Osteoblast (primary cell): Measurements from ENCODE around the gene SOX30. TPM values are rescaled to one million over a fixed set of nuclear protein-coding genes. Genes with fewer than 3 reads are reported as not detected.

Experiments
- DNase-seq: peaks from one replicate; pipeline ENCODE4 v3.0.0; 2011; ENCODE audit warnings: low spot score, mixed read lengths; ENCODE audit not compliant: insufficient read length; ENCODE audit errors: missing footprints
- H2AFZ ChIP-seq: 2 replicates; pipeline ENCODE4 v1.6.0; 2011; ENCODE audit warnings: mild to moderate bottlenecking, low read length
- H3K27ac ChIP-seq: 2 replicates; pipeline ENCODE4 v1.5.1; 2011; ENCODE audit warnings: mild to moderate bottlenecking, low read depth, low read length, moderate library complexity
- H3K27me3 ChIP-seq: 2 replicates; pipeline ENCODE4 v1.6.0; 2012; ENCODE audit warnings: mild to moderate bottlenecking, control low read depth, inconsistent platforms, low read length, moderate library complexity; ENCODE audit not compliant: insufficient read depth
- H3K36me3 ChIP-seq: 2 replicates; pipeline ENCODE4 v1.5.1; 2011; ENCODE audit warnings: mild to moderate bottlenecking, low read length, control low read depth, moderate library complexity; ENCODE audit not compliant: insufficient read depth
- H3K4me1 ChIP-seq: 2 replicates; pipeline ENCODE4 v1.5.1; 2011; ENCODE audit warnings: mild to moderate bottlenecking, low read length, control low read depth, moderate library complexity; ENCODE audit not compliant: insufficient read depth
- H3K4me2 ChIP-seq: 2 replicates; pipeline ENCODE4 v1.6.0; 2011; ENCODE audit warnings: mild to moderate bottlenecking, low read length; ENCODE audit not compliant: insufficient read depth
- H3K4me3 ChIP-seq: fragments of 200-600 bp; sonication (generic); 3 replicates; pipeline ENCODE4 v1.5.1; 2012; ENCODE audit warnings: mild to moderate bottlenecking, low read length, inconsistent platforms; ENCODE audit not compliant: insufficient read depth
- H3K79me2 ChIP-seq: 2 replicates; pipeline ENCODE4 v1.6.0; 2012; ENCODE audit warnings: mild to moderate bottlenecking, low read length, control low read depth, inconsistent platforms; ENCODE audit not compliant: insufficient read depth
- H3K9me3 ChIP-seq: 2 replicates; pipeline ENCODE4 v1.5.1; 2011; ENCODE audit warnings: low read depth, low read length, control low read depth
- H4K20me1 ChIP-seq: 2 replicates; pipeline ENCODE4 v1.6.0; 2012; ENCODE audit warnings: mild to moderate bottlenecking, low read length, control low read depth; ENCODE audit not compliant: insufficient read depth
- total RNA-seq: library from RNA; depleted of rRNA; stranded (reverse); fragments of >200 nt; gene quantifications from 2 replicates; pipeline ENCODE4 v1.2.3, GENCODE V29; 2012
- TF ChIP-seq, protein P1 (sequence below): IDR thresholded peaks from 2 replicates; pipeline ENCODE4 v1.5.1; 2011; ENCODE audit warnings: mild to moderate bottlenecking, low read depth, low read length, moderate library complexity; ENCODE audit errors: extremely low read depth

Gene SOX30
- total RNA-seq, 1 donor, result under 0.01 TPM

DNA sequence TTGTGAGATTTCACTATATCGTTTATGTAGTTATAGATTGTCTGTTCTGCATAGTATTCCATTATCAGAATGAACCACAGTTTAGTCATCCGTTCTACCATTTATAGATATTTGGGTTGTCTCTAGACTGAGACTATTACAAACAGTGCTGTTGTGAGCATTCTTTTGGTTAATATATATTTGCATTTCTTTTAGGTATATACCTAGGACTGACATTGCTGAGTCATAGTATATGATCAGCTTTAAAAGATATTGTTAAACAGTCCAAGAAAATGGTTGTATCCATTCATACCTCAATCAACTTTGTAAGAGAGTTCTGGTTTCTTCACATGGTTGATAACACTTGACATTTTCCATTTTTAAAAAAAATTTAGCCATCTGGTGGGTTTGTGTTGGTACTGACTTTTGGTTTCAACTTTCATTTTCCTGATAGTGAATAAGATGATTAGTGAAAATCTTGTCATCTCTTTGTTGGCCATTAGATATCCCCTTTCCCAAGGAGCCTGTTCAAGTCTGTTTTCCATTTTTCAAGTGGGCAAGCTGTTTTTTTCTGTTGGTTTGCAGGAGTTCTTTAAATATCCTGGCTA is 53.8 kb downstream of the SOX30 start:
- TF ChIP-seq, protein P1, sequence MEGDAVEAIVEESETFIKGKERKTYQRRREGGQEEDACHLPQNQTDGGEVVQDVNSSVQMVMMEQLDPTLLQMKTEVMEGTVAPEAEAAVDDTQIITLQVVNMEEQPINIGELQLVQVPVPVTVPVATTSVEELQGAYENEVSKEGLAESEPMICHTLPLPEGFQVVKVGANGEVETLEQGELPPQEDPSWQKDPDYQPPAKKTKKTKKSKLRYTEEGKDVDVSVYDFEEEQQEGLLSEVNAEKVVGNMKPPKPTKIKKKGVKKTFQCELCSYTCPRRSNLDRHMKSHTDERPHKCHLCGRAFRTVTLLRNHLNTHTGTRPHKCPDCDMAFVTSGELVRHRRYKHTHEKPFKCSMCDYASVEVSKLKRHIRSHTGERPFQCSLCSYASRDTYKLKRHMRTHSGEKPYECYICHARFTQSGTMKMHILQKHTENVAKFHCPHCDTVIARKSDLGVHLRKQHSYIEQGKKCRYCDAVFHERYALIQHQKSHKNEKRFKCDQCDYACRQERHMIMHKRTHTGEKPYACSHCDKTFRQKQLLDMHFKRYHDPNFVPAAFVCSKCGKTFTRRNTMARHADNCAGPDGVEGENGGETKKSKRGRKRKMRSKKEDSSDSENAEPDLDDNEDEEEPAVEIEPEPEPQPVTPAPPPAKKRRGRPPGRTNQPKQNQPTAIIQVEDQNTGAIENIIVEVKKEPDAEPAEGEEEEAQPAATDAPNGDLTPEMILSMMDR, result no peak
- peaks cover 12% of the 10 kb centered on the region for H3K4me1 ChIP-seq

DNA sequence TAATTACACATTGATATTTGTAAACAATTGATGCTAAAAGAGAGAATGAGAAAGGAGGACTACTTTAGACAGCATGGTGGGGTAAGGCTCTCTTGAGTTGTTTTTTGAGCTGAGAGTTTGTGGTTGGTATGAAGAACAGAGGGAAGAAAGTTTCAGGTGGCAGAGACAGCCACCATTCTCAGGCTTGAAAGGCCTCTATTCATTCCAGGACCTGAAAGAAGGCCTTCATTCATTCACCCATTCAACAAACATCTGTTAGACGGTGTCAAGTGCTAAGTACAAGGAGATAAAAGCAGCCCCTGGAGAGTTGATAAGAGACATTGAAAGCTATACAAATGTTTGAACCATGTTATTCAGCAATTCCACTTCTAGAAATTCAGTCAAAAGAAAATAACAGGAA is 55.0 kb downstream of the SOX30 start:
- TF ChIP-seq, protein P1, result no peak
- H3K4me2 ChIP-seq, result no peak overlapping the region

More for the DNA sequence above, 53.8 kb downstream of the SOX30 start:
- H4K20me1 ChIP-seq, result no peaks in the 10 kb centered on the region
- no peaks in the 10 kb centered on the region for H3K36me3 ChIP-seq
- H3K9me3 ChIP-seq, result no peaks in the 10 kb centered on the region
- no peaks in the 10 kb centered on the region for H3K79me2 ChIP-seq
- H3K27ac ChIP-seq, result no peak overlapping the region
- no peak overlapping the region for H3K4me2 ChIP-seq
- H2AFZ ChIP-seq, result no peak overlapping the region
- H3K4me3 ChIP-seq, result no peak overlapping the region
- H3K27me3 ChIP-seq, result no peaks in the 10 kb centered on the region
- no peak for DNase-seq

DNA sequence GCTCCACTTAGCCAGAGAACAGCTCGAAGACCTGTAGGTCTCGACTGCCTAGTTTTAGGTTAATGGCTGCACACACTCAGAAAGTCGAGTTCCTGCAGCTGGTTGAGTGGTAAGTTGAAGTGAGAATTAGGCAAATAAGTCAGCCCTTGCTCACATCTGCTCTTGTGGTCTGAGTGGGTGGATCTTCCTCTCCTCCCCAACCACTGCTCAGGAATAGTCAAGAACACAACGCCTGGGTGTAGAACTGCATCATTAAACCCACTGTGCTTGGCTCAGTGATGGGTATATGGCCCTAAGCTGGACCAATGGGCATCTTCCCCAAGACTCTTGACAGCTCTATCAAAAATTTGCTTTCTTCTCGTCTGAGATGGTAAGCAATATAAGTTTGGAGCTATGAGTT is 55.8 kb downstream of the SOX30 start:
- Histone ChIP-seq H2AFZ (no peak overlapping the region), H3K4me3 (no peak overlapping the region), H3K27me3 (no peaks in the 10 kb centered on the region), H3K79me2 (no peaks in the 10 kb centered on the region), H3K36me3 (no peaks in the 10 kb centered on the region), H4K20me1 (no peaks in the 10 kb centered on the region), H3K27ac (no peak overlapping the region), H3K9me3 (no peaks in the 10 kb centered on the region), H3K4me2 (no peak overlapping the region), H3K4me1 (no peaks in the 10 kb centered on the region)
- TF ChIP-seq, protein P1, result no peak
- DNase-seq, result no peak

More for the DNA sequence above, 55.0 kb downstream of the SOX30 start:
- no peak for DNase-seq
- H3K4me3 ChIP-seq, result no peak overlapping the region
- H3K27ac ChIP-seq, result no peak overlapping the region
- H4K20me1 ChIP-seq, result no peaks in the 10 kb centered on the region
- H3K36me3 ChIP-seq, result no peaks in the 10 kb centered on the region
- H2AFZ ChIP-seq, result no peak overlapping the region
- H3K4me1 ChIP-seq, result peaks cover 1% of the 10 kb centered on the region
- no peaks in the 10 kb centered on the region for H3K9me3 ChIP-seq
- no peaks in the 10 kb centered on the region for H3K27me3 ChIP-seq
- no peaks in the 10 kb centered on the region for H3K79me2 ChIP-seq

DNA sequence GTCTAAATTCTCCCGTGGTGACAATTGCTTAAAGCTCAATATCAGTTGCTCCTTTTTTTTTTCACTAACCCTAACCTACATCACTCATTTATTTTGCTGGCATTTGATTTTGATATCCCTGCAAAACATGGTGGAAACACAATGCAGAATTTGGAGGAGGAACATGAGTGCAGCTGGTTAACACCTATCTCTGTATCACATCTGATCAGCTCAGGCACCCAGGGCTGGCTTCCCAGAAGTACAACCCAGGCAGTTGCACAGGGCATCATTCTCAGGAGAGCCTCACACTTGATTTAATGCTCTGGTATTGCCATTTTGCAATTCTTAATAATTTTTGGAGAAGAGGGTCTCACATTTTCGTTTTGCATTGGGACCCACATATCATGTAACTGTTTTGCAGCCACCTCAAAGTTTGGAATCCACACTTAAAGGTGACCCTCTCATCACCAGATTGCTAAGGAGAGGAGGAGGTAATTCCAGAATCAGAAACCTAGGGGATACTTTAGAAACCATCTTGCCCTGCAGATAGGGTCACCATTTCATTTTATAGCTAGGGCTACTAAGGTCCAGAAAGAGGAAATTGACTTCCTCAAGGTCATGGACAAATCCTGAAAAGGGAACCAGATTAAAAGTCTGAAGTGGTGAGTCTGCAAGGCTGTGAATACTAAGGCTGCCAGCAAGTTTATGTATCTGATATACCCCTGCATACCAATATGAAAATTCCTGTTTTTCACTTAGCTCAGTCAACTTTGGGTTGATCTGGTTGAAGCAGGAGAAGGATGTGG is 57.4 kb downstream of the SOX30 start:
- Histone ChIP-seq H3K4me2 (no peak overlapping the region), H3K27me3 (no peaks in the 10 kb centered on the region), H3K79me2 (no peaks in the 10 kb centered on the region), H2AFZ (no peak overlapping the region), H3K9me3 (no peaks in the 10 kb centered on the region), H3K36me3 (no peaks in the 10 kb centered on the region), H3K4me1 (no peaks in the 10 kb centered on the region), H3K4me3 (no peak overlapping the region), H3K27ac (no peak overlapping the region), H4K20me1 (no peaks in the 10 kb centered on the region)
- TF ChIP-seq, protein P1, result no peak
- DNase-seq, result no peak
